CD4-positive, alpha-beta T cell treated with Interferon alpha-2 for 1 hour (primary cell): ENCODE results near the gene AMMECR1.

Source experiments
- DNase-seq, 2 donors: peaks; one replicate each; pipeline ENCODE4 v3.0.0-alpha.2; 2020 to 2022

The AMMECR1 gene

GRCh38 chrX:110208092-110208491 lies 109.8 kb downstream of the AMMECR1 start:
- no peak for DNase-seq

GRCh38 chrX:110204986-110205385 lies 112.9 kb downstream of the AMMECR1 start:
- DNase-seq = no peak

GRCh38 chrX:110201799-110202198 lies 116.1 kb downstream of the AMMECR1 start:
- DNase-seq = no peak

- DNase-seq = no peak
These were observed 122.9 kb downstream of the AMMECR1 start for GRCh38 chrX:110194977-110195376.

- no peak for DNase-seq
These were observed 125.4 kb downstream of the AMMECR1 start for GRCh38 chrX:110192516-110192915.

- DNase-seq = no peak
These were observed 129.0 kb downstream of the AMMECR1 start for GRCh38 chrX:110188701-110189558.

GRCh38 chrX:110183314-110183713 lies 134.6 kb downstream of the AMMECR1 start:
- DNase-seq = no peak

- DNase-seq = no peak
These were observed 135.0 kb downstream of the AMMECR1 start for GRCh38 chrX:110182865-110183264.

GRCh38 chrX:110182362-110182761 lies 135.5 kb downstream of the AMMECR1 start:
- no peak for DNase-seq

GRCh38 chrX:110181459-110182137 lies 136.3 kb downstream of the AMMECR1 start:
- DNase-seq = no peak

GRCh38 chrX:110180928-110181310 lies 137.0 kb downstream of the AMMECR1 start:
- no peak for DNase-seq

GRCh38 chrX:110180176-110180927 lies 137.5 kb downstream of the AMMECR1 start:
- DNase-seq = no peak

GRCh38 chrX:110178179-110178865 lies 139.6 kb downstream of the AMMECR1 start:
- DNase-seq = no peak

- no peak for DNase-seq
These were observed 142.2 kb downstream of the AMMECR1 start for GRCh38 chrX:110175696-110176095.

- no peak for DNase-seq
These were observed 142.7 kb downstream of the AMMECR1 start for GRCh38 chrX:110175146-110175545.

- no peak for DNase-seq
These were observed 144.4 kb downstream of the AMMECR1 start for GRCh38 chrX:110173192-110174175.

- DNase-seq = peak in 1 of 2 donors; percentile 53
These were observed 145.7 kb downstream of the AMMECR1 start for GRCh38 chrX:110172215-110172614.

- no peak for DNase-seq
These were observed 146.4 kb downstream of the AMMECR1 start for GRCh38 chrX:110171442-110171841.

GRCh38 chrX:110170029-110170428 lies 147.9 kb downstream of the AMMECR1 start:
- no peak for DNase-seq

- DNase-seq = no peak
These were observed 149.3 kb downstream of the AMMECR1 start for GRCh38 chrX:110168585-110168984.

GRCh38 chrX:110167952-110168451 lies 149.9 kb downstream of the AMMECR1 start:
- peak; percentile 27 to 58 for DNase-seq
